ENCODE data around the gene TXNL4A.

Gene TXNL4A

GRCh38 chr18:79940126-79940813 is 48.1 kb downstream of the TXNL4A start:
- FAIRE-seq (no peak), DNase-seq (ENCODE audit: extremely low spot score, insufficient read length, low read depth) (no peak)

GRCh38 chr18:79939096-79939495 is 49.3 kb downstream of the TXNL4A start:
- FAIRE-seq (no peak), DNase-seq (ENCODE audit: extremely low spot score, insufficient read length, low read depth) (no peak)

- FAIRE-seq (no peak), DNase-seq (ENCODE audit: extremely low spot score, insufficient read length, low read depth) (no peak)
Measured at GRCh38 chr18:79938196-79938595, 50.2 kb downstream of the TXNL4A start.

GRCh38 chr18:79937103-79937860 is 51.1 kb downstream of the TXNL4A start:
- no peak for FAIRE-seq
- no peak for DNase-seq (ENCODE audit: extremely low spot score, insufficient read length, low read depth)

- FAIRE-seq (no peak), DNase-seq (ENCODE audit: extremely low spot score, insufficient read length, low read depth) (no peak)
Measured at GRCh38 chr18:79936641-79937040, 51.7 kb downstream of the TXNL4A start.

- DNase-seq (ENCODE audit: extremely low spot score, insufficient read length, low read depth), result no peak
- no peak for FAIRE-seq
Measured at GRCh38 chr18:79935925-79936324, 52.4 kb downstream of the TXNL4A start.

- DNase-seq (ENCODE audit: extremely low spot score, insufficient read length, low read depth) (no peak), FAIRE-seq (no peak)
Measured at GRCh38 chr18:79935499-79935898, 52.9 kb downstream of the TXNL4A start.

- no peak for FAIRE-seq
- no peak for DNase-seq (ENCODE audit: extremely low spot score, insufficient read length, low read depth)
Measured at GRCh38 chr18:79935098-79935480, 53.3 kb downstream of the TXNL4A start.

GRCh38 chr18:79934311-79935097 is 53.9 kb downstream of the TXNL4A start:
- FAIRE-seq (no peak), DNase-seq (ENCODE audit: extremely low spot score, insufficient read length, low read depth) (no peak)

GRCh38 chr18:79933765-79934164 is 54.6 kb downstream of the TXNL4A start:
- no peak for DNase-seq (ENCODE audit: extremely low spot score, insufficient read length, low read depth)

GRCh38 chr18:79932907-79933306 is 55.5 kb downstream of the TXNL4A start:
- FAIRE-seq, result no peak
- DNase-seq (ENCODE audit: extremely low spot score, insufficient read length, low read depth), result no peak

More at GRCh38 chr18:79933765-79934164, 54.6 kb downstream of the TXNL4A start:
- FAIRE-seq, result no peak

GRCh38 chr18:79931475-79931874 is 56.9 kb downstream of the TXNL4A start:
- FAIRE-seq, result no peak

GRCh38 chr18:79930020-79930642 is 58.2 kb downstream of the TXNL4A start:
- DNase-seq (ENCODE audit: extremely low spot score, insufficient read length, low read depth), result no peak
- FAIRE-seq, result peak; percentile 12

More at GRCh38 chr18:79931475-79931874, 56.9 kb downstream of the TXNL4A start:
- no peak for DNase-seq (ENCODE audit: extremely low spot score, insufficient read length, low read depth)

- DNase-seq (ENCODE audit: extremely low spot score, insufficient read length, low read depth) (no peak), FAIRE-seq (no peak)
Measured at GRCh38 chr18:79928563-79928960, 59.8 kb downstream of the TXNL4A start.

- DNase-seq (ENCODE audit: extremely low spot score, insufficient read length, low read depth) (no peak), FAIRE-seq (no peak)
Measured at GRCh38 chr18:79927607-79928562, 60.5 kb downstream of the TXNL4A start.

- FAIRE-seq (no peak), DNase-seq (ENCODE audit: extremely low spot score, insufficient read length, low read depth) (no peak)
Measured at GRCh38 chr18:79926715-79927606, 61.4 kb downstream of the TXNL4A start.

GRCh38 chr18:79926306-79926705 is 62.1 kb downstream of the TXNL4A start:
- no peak for DNase-seq (ENCODE audit: extremely low spot score, insufficient read length, low read depth)
- FAIRE-seq, result no peak

Data from GM18507 (cell line).